ENCODE data around the gene CSMD2.

Gene CSMD2

GRCh38 chr1:33703464-33703863 lies 461.6 kb downstream of the CSMD2 start:
- DNase-seq = no peak

- no peak for DNase-seq
These were observed 466.5 kb downstream of the CSMD2 start for GRCh38 chr1:33698361-33699035.

- DNase-seq = no peak
These were observed 467.2 kb downstream of the CSMD2 start for GRCh38 chr1:33697816-33698215.

GRCh38 chr1:33696962-33697361 lies 468.1 kb downstream of the CSMD2 start:
- DNase-seq = no peak

GRCh38 chr1:33696311-33696710 lies 468.7 kb downstream of the CSMD2 start:
- DNase-seq = no peak

- no peak for DNase-seq
These were observed 472.5 kb downstream of the CSMD2 start for GRCh38 chr1:33692206-33693188.

- DNase-seq = no peak
These were observed 478.0 kb downstream of the CSMD2 start for GRCh38 chr1:33687000-33687399.

GRCh38 chr1:33686551-33686950 lies 478.5 kb downstream of the CSMD2 start:
- no peak for DNase-seq

- no peak for DNase-seq
These were observed 479.8 kb downstream of the CSMD2 start for GRCh38 chr1:33685256-33685655.

GRCh38 chr1:33684396-33685179 lies 480.4 kb downstream of the CSMD2 start:
- DNase-seq = no peak

- no peak for DNase-seq
These were observed 481.1 kb downstream of the CSMD2 start for GRCh38 chr1:33683913-33684312.

- DNase-seq = no peak
These were observed 482.7 kb downstream of the CSMD2 start for GRCh38 chr1:33682371-33682770.

GRCh38 chr1:33680281-33680840 lies 484.7 kb downstream of the CSMD2 start:
- no peak for DNase-seq

- no peak for DNase-seq
These were observed 494.5 kb downstream of the CSMD2 start for GRCh38 chr1:33670567-33670966.

GRCh38 chr1:33668695-33669094 lies 496.3 kb downstream of the CSMD2 start:
- DNase-seq = no peak

GRCh38 chr1:33667386-33668282 lies 497.4 kb downstream of the CSMD2 start:
- no peak for DNase-seq

GRCh38 chr1:33666616-33667015 lies 498.4 kb downstream of the CSMD2 start:
- no peak for DNase-seq

- DNase-seq = no peak
These were observed 503.1 kb downstream of the CSMD2 start for GRCh38 chr1:33661811-33662454.

- DNase-seq = no peak
These were observed 504.1 kb downstream of the CSMD2 start for GRCh38 chr1:33660956-33661355.

- DNase-seq = no peak
These were observed 504.8 kb downstream of the CSMD2 start for GRCh38 chr1:33660244-33660643.

- no peak for DNase-seq
These were observed 505.4 kb downstream of the CSMD2 start for GRCh38 chr1:33659641-33660040.

Measured in RPMI8226 (cell line).